K562 (cell line): Measurements from ENCODE around the gene KCNQ5. TPM values are rescaled to one million over a fixed set of nuclear protein-coding genes. Genes with fewer than 3 reads are reported as not detected.

Source experiments
- ATAC-seq: fragments of 200-7000 bp; cut with Tn5 transposase; 3 replicates; pipeline ENCODE4 v1.9.1; 2020; ENCODE audit warnings: moderate library complexity
- BruUV-seq: library from RNA; stranded (reverse); fragments of 400-500 nt; replicated peaks from 2 replicates; lab custom pipeline; 2021; lab: Mats Ljungman, UMichigan
- CTCF ChIA-PET: fragments of 300-600 bp; formaldehyde crosslinking; extraction: SDS; loops from one replicate; lab custom pipeline; 2021; ENCODE audit warnings: low intra/inter-chr PET ratio; lab: Yijun Ruan, JAX
- POLR2A ChIA-PET: fragments of 300-600, 350-650 bp; sonication (Branson Sonifier 250); formaldehyde crosslinking; extraction: SDS; loops from one replicate; lab custom pipeline; 2021; ENCODE audit warnings: antibody characterized with exemption, inconsistent platforms; lab: Yijun Ruan, JAX
- DNase-seq, 4 experiments: peaks; one replicate each; pipeline versions ENCODE4 v3.0.0 to v3.0.0-alpha.2; 2011 to 2018; ENCODE audit warnings: low spot score in 3 of 4, mixed read lengths in 3 of 4; ENCODE audit errors: extremely low read depth in 1 of 4
- FAIRE-seq: peaks from 2 replicates; lab custom pipeline; 2011; peaks lifted over from hg19 to GRCh38; lab: Jason Lieb, UNC
- H2AFZ ChIP-seq: 2 replicates; pipeline ENCODE4 v1.6.0; 2011; ENCODE audit warnings: low read depth, low read length, control low read depth, inconsistent platforms
- H3K27ac ChIP-seq: fragments of 200-600 bp; 3 replicates; pipeline ENCODE4 v1.8.0; 2011; ENCODE audit warnings: low read depth, mild to moderate bottlenecking, control low read depth, inconsistent platforms, low read length, moderate library complexity, mixed read lengths; ENCODE audit errors: extremely low read depth
- H3K27me3 ChIP-seq, 2 experiments: fragments of 300-600 bp in 1 of 2; 2 replicates in 1 of 2; 3 replicates in 1 of 2; pipeline versions ENCODE4 v1.6.0 to v1.8.0; 2011; ENCODE audit warnings: inconsistent platforms in 2 of 2, low read length in 2 of 2, mild to moderate bottlenecking in 1 of 2, mixed read lengths in 1 of 2, moderate library complexity in 1 of 2; ENCODE audit not compliant: control insufficient read depth in 2 of 2, insufficient read depth in 2 of 2
- H3K36me3 ChIP-seq: fragments of 300-600 bp; 3 replicates; pipeline ENCODE4 v1.8.0; 2011; ENCODE audit warnings: mild to moderate bottlenecking, low read length, inconsistent platforms; ENCODE audit not compliant: control insufficient read depth, insufficient read depth
- H3K4me1 ChIP-seq, 2 experiments: fragments of 200-600 bp in 1 of 2; replicated peaks in 1 of 2; 2 replicates in 1 of 2; 3 replicates in 1 of 2; pipeline versions ENCODE4 v1.5.1 to v1.8.0; 2011; ENCODE audit warnings: inconsistent platforms in 2 of 2, low read length in 2 of 2, mild to moderate bottlenecking in 1 of 2, mixed read lengths in 1 of 2, moderate library complexity in 1 of 2; ENCODE audit not compliant: control insufficient read depth in 2 of 2, insufficient read depth in 2 of 2
- H3K4me2 ChIP-seq: 2 replicates; pipeline ENCODE4 v1.6.1; 2011; ENCODE audit warnings: low read length, control low read depth, inconsistent platforms, mixed read lengths; ENCODE audit not compliant: insufficient read depth
- H3K4me3 ChIP-seq: fragments of 200-600 bp; sonication (generic), shearing (Covaris generic); 2 replicates; pipeline ENCODE4 v1.5.1; 2016; ENCODE audit warnings: control low read depth, inconsistent platforms
- H3K79me2 ChIP-seq: fragments of 200-600 bp; 3 replicates; pipeline ENCODE4 v1.8.0; 2011; ENCODE audit warnings: low read length, inconsistent platforms; ENCODE audit not compliant: control insufficient read depth, insufficient read depth
- H3K9ac ChIP-seq, 2 experiments: 2 replicates each; pipeline versions ENCODE4 v1.6.0 to v1.6.1; 2011; ENCODE audit warnings: low read depth in 2 of 2, low read length in 2 of 2, control low read depth in 1 of 2, inconsistent platforms in 1 of 2, mild to moderate bottlenecking in 1 of 2, mixed read lengths in 1 of 2; ENCODE audit not compliant: insufficient read depth in 1 of 2
- H3K9me1 ChIP-seq: one replicate; pipeline ENCODE4 v1.6.0; 2011; ENCODE audit warnings: inconsistent platforms, mild to moderate bottlenecking, low read length, moderate library complexity; ENCODE audit not compliant: control insufficient read depth, insufficient read depth
- H3K9me3 ChIP-seq: replicated peaks from 2 replicates; pipeline ENCODE4 v1.5.1; 2011; ENCODE audit warnings: low read depth, low read length, inconsistent platforms; ENCODE audit not compliant: control insufficient read depth, insufficient read depth
- H4K20me1 ChIP-seq: replicated peaks from 2 replicates; pipeline ENCODE4 v1.6.1; 2011; ENCODE audit warnings: low read length, inconsistent platforms, mixed read lengths; ENCODE audit not compliant: control insufficient read depth, insufficient read depth
- CBFA2T3 ChIP-seq: fragments of 450-650 bp; IDR thresholded peaks from 2 replicates; pipeline ENCODE4 v1.6.1; 2017
- NFYB ChIP-seq: IDR thresholded peaks from 2 replicates; pipeline ENCODE4 v1.6.1; 2011; ENCODE audit warnings: mild to moderate bottlenecking, moderate library complexity; ENCODE audit not compliant: insufficient read length; ENCODE audit errors: extremely low read depth
- TAF1 ChIP-seq: IDR thresholded peaks from 2 replicates; pipeline ENCODE4 v1.6.1; 2011; ENCODE audit warnings: mild to moderate bottlenecking, low read length, moderate library complexity; ENCODE audit not compliant: insufficient read depth, control insufficient read depth, severe bottlenecking; ENCODE audit errors: extremely low read depth
- ZBTB8A ChIP-seq: fragments of 450-650 bp; IDR thresholded peaks from 2 replicates; pipeline ENCODE4 v1.6.1; 2018; ENCODE audit warnings: mild to moderate bottlenecking, moderate library complexity; ENCODE audit not compliant: partially characterized antibody
- ZNF24 ChIP-seq: fragments of 450-650 bp; IDR thresholded peaks from 2 replicates; pipeline ENCODE4 v1.6.1; 2016
- WGBS: fragments of 100-300 bp; shearing (Covaris generic); methylation state at CpG from one replicate; pipeline ENCODE4 v1.1.6; 2016; ENCODE audit warnings: low coverage, mixed read lengths; ENCODE audit not compliant: insufficient coverage; ENCODE audit errors: missing lambda C conversion rate; 5-methylcytosine and 5-hydroxymethylcytosine counted together
- in situ Hi-C: fragments of 300-500 bp; cut with MboI; formaldehyde crosslinking; loops from 4 replicates; pipeline ENCODE4 v1.15.0; 2018; ENCODE audit warnings: inconsistent platforms, mixed read lengths
- intact Hi-C: fragments of 100-400 bp; cut with micrococcal nuclease; formaldehyde crosslinking; loops from 2 replicates; pipeline ENCODE4 v1.14.2; 2022
- polyA plus RNA-seq, 8 experiments: library from polyadenylated mRNA; depleted of rRNA in 4 of 8; stranded (reverse) in 5 of 8; unstranded in 3 of 8; fragments of >200 nt; fragmentation: Nextera tagmentation in 2 of 8; fragmentation: Illumina TruSeq in 1 of 8; extraction: Ambion mirVana in 2 of 8; extraction: Trizol in 1 of 8; gene quantifications; 2 replicates each; pipeline versions ENCODE4 v1.2.1 to v1.2.3, GENCODE V29; 2011 to 2014; ENCODE audit warnings: inconsistent platforms in 1 of 8, missing spikeins in 1 of 8
- total RNA-seq, 7 experiments: library from RNA; depleted of rRNA in 6 of 7; stranded (reverse); fragments of >200 nt in 6 of 7; fragmentation: Illumina TruSeq in 2 of 7; extraction: Trizol in 2 of 7; gene quantifications; 2 replicates each; pipeline versions ENCODE4 v1.2.1 to v1.2.3, GENCODE V29; 2011 to 2021; ENCODE audit warnings: low replicate concordance in 1 of 7
- TF ChIP-seq, protein P1 (sequence below): fragments of 250-450 bp; sonication (Bioruptor Pico); IDR thresholded peaks from 2 replicates; pipeline ENCODE4 v1.8.0; 2021; ENCODE audit warnings: borderline replicate concordance, mild to moderate bottlenecking, moderate library complexity; ENCODE audit not compliant: poor library complexity, severe bottlenecking
- TF ChIP-seq, protein P2 (sequence below): fragments of 250-450 bp; sonication (Bioruptor Pico); IDR thresholded peaks from 2 replicates; pipeline ENCODE4 v1.4.0; 2020
- TF ChIP-seq, protein P3 (sequence below): sonication (generic); formaldehyde crosslinking; IDR thresholded peaks from 2 replicates; pipeline ENCODE4 v1.8.0; 2023; ENCODE audit warnings: missing genetic modification reagents, mild to moderate bottlenecking, borderline replicate concordance
- TF ChIP-seq, protein P4 (sequence below): fragments of 250-450 bp; sonication (Bioruptor Pico); IDR thresholded peaks from 2 replicates; pipeline ENCODE4 v1.6.1; 2021; ENCODE audit warnings: mild to moderate bottlenecking
- TF ChIP-seq, protein P5 (sequence below), 2 experiments: fragments of 450-650 bp in 1 of 2; IDR thresholded peaks; 2 replicates each; pipeline ENCODE4 v1.6.1; 2011 to 2017; ENCODE audit warnings: low read depth in 2 of 2, antibody characterized with exemption in 1 of 2, borderline replicate concordance in 1 of 2, low read length in 1 of 2, mild to moderate bottlenecking in 1 of 2, mixed read lengths in 1 of 2; ENCODE audit not compliant: control insufficient read depth in 1 of 2

The KCNQ5 gene
- total and polyA plus RNA-seq, 9 of the 15 experiments (the other 6 are each of a cell fraction or from before 2014, with no cell fraction given) = 0.31 to 5.9 (median 2.6) TPM

DNA sequence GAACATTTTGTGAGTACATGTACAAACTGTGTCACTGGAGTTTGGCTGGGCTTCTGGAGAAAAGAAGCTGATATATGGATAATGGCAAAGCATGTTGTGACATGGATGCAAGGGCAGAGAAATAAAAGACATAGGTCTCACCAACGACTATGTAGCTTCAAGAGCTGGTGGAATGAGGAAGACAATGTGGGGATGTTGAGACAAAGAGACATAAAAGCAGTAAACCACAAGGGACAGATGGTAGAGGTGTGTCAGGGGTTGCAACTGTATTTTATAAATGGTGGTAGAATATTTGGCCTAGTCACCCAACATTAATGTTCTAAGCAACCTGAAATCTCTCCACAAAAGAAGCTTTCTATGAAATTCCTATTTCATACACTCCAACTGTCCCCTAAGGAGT is 199.0 kb downstream of the KCNQ5 start:
- Histone ChIP-seq H3K36me3 (no peaks in the 10 kb centered on the region), H3K9ac (no peak overlapping the region), H3K9me1 (no peaks in the 10 kb centered on the region), H3K79me2 (no peaks in the 10 kb centered on the region), H3K9me3 (no peaks in the 10 kb centered on the region), H3K4me3 (no peak overlapping the region), H2AFZ (no peak overlapping the region), H3K4me1 (no peaks in the 10 kb centered on the region), H3K27ac (no peak overlapping the region), H3K27me3 (no peaks in the 10 kb centered on the region), H3K4me2 (no peak overlapping the region), H4K20me1 (no peaks in the 10 kb centered on the region)
- 7% methylated on average over 1 of the region's 1 CpG for WGBS
- ChIA-PET POLR2A (no interaction called here), CTCF (no interaction called here)
- in situ Hi-C loops (no loop called here), intact Hi-C loops (no loop called here)
- BruUV-seq = no TSS peak
- FAIRE-seq (no peak), DNase-seq (no peak), ATAC-seq (no peak)
- TF ChIP-seq NFYB (no peak), CBFA2T3 (no peak), ZNF24 (no peak), TAF1 (no peak), ZBTB8A (no peak)
- TF ChIP-seq, protein P1, sequence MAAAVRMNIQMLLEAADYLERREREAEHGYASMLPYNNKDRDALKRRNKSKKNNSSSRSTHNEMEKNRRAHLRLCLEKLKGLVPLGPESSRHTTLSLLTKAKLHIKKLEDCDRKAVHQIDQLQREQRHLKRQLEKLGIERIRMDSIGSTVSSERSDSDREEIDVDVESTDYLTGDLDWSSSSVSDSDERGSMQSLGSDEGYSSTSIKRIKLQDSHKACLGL (CRISPR knock-in tag) = no peak
- TF ChIP-seq, protein P2, sequence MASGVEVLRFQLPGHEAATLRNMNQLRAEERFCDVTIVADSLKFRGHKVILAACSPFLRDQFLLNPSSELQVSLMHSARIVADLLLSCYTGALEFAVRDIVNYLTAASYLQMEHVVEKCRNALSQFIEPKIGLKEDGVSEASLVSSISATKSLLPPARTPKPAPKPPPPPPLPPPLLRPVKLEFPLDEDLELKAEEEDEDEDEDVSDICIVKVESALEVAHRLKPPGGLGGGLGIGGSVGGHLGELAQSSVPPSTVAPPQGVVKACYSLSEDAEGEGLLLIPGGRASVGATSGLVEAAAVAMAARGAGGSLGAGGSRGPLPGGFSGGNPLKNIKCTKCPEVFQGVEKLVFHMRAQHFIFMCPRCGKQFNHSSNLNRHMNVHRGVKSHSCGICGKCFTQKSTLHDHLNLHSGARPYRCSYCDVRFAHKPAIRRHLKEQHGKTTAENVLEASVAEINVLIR = no peak
- TF ChIP-seq, protein P3, sequence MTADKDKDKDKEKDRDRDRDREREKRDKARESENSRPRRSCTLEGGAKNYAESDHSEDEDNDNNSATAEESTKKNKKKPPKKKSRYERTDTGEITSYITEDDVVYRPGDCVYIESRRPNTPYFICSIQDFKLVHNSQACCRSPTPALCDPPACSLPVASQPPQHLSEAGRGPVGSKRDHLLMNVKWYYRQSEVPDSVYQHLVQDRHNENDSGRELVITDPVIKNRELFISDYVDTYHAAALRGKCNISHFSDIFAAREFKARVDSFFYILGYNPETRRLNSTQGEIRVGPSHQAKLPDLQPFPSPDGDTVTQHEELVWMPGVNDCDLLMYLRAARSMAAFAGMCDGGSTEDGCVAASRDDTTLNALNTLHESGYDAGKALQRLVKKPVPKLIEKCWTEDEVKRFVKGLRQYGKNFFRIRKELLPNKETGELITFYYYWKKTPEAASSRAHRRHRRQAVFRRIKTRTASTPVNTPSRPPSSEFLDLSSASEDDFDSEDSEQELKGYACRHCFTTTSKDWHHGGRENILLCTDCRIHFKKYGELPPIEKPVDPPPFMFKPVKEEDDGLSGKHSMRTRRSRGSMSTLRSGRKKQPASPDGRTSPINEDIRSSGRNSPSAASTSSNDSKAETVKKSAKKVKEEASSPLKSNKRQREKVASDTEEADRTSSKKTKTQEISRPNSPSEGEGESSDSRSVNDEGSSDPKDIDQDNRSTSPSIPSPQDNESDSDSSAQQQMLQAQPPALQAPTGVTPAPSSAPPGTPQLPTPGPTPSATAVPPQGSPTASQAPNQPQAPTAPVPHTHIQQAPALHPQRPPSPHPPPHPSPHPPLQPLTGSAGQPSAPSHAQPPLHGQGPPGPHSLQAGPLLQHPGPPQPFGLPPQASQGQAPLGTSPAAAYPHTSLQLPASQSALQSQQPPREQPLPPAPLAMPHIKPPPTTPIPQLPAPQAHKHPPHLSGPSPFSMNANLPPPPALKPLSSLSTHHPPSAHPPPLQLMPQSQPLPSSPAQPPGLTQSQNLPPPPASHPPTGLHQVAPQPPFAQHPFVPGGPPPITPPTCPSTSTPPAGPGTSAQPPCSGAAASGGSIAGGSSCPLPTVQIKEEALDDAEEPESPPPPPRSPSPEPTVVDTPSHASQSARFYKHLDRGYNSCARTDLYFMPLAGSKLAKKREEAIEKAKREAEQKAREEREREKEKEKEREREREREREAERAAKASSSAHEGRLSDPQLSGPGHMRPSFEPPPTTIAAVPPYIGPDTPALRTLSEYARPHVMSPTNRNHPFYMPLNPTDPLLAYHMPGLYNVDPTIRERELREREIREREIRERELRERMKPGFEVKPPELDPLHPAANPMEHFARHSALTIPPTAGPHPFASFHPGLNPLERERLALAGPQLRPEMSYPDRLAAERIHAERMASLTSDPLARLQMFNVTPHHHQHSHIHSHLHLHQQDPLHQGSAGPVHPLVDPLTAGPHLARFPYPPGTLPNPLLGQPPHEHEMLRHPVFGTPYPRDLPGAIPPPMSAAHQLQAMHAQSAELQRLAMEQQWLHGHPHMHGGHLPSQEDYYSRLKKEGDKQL (CRISPR knock-in tag) = no peak
- TF ChIP-seq, protein P4, sequence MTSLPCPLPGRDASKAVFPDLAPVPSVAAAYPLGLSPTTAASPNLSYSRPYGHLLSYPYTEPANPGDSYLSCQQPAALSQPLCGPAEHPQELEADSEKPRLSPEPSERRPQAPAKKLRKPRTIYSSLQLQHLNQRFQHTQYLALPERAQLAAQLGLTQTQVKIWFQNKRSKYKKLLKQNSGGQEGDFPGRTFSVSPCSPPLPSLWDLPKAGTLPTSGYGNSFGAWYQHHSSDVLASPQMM (CRISPR knock-in tag) = no peak
- TF ChIP-seq, protein P5, sequence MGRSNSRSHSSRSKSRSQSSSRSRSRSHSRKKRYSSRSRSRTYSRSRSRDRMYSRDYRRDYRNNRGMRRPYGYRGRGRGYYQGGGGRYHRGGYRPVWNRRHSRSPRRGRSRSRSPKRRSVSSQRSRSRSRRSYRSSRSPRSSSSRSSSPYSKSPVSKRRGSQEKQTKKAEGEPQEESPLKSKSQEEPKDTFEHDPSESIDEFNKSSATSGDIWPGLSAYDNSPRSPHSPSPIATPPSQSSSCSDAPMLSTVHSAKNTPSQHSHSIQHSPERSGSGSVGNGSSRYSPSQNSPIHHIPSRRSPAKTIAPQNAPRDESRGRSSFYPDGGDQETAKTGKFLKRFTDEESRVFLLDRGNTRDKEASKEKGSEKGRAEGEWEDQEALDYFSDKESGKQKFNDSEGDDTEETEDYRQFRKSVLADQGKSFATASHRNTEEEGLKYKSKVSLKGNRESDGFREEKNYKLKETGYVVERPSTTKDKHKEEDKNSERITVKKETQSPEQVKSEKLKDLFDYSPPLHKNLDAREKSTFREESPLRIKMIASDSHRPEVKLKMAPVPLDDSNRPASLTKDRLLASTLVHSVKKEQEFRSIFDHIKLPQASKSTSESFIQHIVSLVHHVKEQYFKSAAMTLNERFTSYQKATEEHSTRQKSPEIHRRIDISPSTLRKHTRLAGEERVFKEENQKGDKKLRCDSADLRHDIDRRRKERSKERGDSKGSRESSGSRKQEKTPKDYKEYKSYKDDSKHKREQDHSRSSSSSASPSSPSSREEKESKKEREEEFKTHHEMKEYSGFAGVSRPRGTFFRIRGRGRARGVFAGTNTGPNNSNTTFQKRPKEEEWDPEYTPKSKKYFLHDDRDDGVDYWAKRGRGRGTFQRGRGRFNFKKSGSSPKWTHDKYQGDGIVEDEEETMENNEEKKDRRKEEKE (IDR thresholded peaks at IDR 0.05; ENCODE audit: borderline replicate concordance in 1 of 2, control insufficient read depth in 1 of 2, low read depth in 2 of 2, low read length in 1 of 2) = no peak
